GM19463 (cell line): ENCODE measurements around the gene FBXO39.
"Not testable (repeated sequence)": the region's sequence is repeated elsewhere in the genome, so short reads cannot be mapped to it uniquely, and the experiment has no call there.

Experiments used
- ATAC-seq: cut with Tn5 transposase; IDR thresholded peaks from one replicate; pipeline ENCODE4 v1.9.1; 2021; ENCODE audit warnings: mild to moderate bottlenecking, moderate library complexity; ENCODE audit not compliant: unreplicated experiment

Gene FBXO39

GRCh38 chr17:6775871-6776405, at the start of gene FBXO39:
Gene FBXO39 (plus strand): TSS chr17:6776215. CDS start chr17:6779869, 3,654 bp downstream.
- no peak for ATAC-seq

GRCh38 chr17:6729531-6729930, 46.5 kb upstream of the FBXO39 start:
- no peak for ATAC-seq

GRCh38 chr17:6746665-6747064, 29.4 kb upstream of the FBXO39 start:
- not testable (repeated sequence) for ATAC-seq

GRCh38 chr17:6748617-6749016, 27.4 kb upstream of the FBXO39 start:
- ATAC-seq: no peak

- no peak for ATAC-seq
These were observed 26.5 kb upstream of the FBXO39 start for GRCh38 chr17:6749519-6749918.

GRCh38 chr17:6752068-6752909, 23.7 kb upstream of the FBXO39 start:
- no peak for ATAC-seq

- no peak for ATAC-seq
These were observed 23.0 kb upstream of the FBXO39 start for GRCh38 chr17:6753006-6753445.

- no peak for ATAC-seq
These were observed 22.5 kb upstream of the FBXO39 start for GRCh38 chr17:6753546-6753945.

GRCh38 chr17:6755281-6755680, 20.7 kb upstream of the FBXO39 start:
- no peak for ATAC-seq

GRCh38 chr17:6755731-6756184, 20.3 kb upstream of the FBXO39 start, which contains the start of gene XAF1:
Gene XAF1 (plus strand): TSS chr17:6756046. CDS start chr17:6756079, 33 bp downstream.
- ATAC-seq: no peak

GRCh38 chr17:6756425-6757031, 19.5 kb upstream of the FBXO39 start:
- ATAC-seq: no peak

GRCh38 chr17:6757747-6758146, 18.3 kb upstream of the FBXO39 start:
- no peak for ATAC-seq

GRCh38 chr17:6761779-6762178, 14.2 kb upstream of the FBXO39 start:
- ATAC-seq: no peak

- no peak for ATAC-seq
These were observed 7.6 kb upstream of the FBXO39 start for GRCh38 chr17:6768447-6768846.

- no peak for ATAC-seq
These were observed 4.0 kb upstream of the FBXO39 start for GRCh38 chr17:6772016-6772415.

GRCh38 chr17:6774906-6775305, 1.1 kb upstream of the FBXO39 start:
- ATAC-seq: not testable (repeated sequence)

GRCh38 chr17:6779411-6779810, 3.4 kb downstream of the FBXO39 start:
- ATAC-seq: no peak

- no peak for ATAC-seq
These were observed 4.0 kb downstream of the FBXO39 start for GRCh38 chr17:6780001-6780400.

GRCh38 chr17:6780886-6781285, 4.9 kb downstream of the FBXO39 start:
- ATAC-seq: no peak

- no peak for ATAC-seq
These were observed 6.2 kb downstream of the FBXO39 start for GRCh38 chr17:6782244-6782643.

- ATAC-seq: no peak
These were observed 10.6 kb downstream of the FBXO39 start for GRCh38 chr17:6786618-6787017.
